ENCODE results near the gene EPHX1. TPM values are rescaled to one million over a fixed set of nuclear protein-coding genes. Genes with fewer than 3 reads are reported as not detected.
A peak's percentile ranks its signal among the peaks of the same experiment; 100 is the strongest.
"Not testable (repeated sequence)": the region's sequence is repeated elsewhere in the genome, so short reads cannot be mapped to it uniquely, and the experiment has no call there.

The EPHX1 gene
- total RNA-seq, 1 donor from 2014 or later = 16.9 TPM

DNA sequence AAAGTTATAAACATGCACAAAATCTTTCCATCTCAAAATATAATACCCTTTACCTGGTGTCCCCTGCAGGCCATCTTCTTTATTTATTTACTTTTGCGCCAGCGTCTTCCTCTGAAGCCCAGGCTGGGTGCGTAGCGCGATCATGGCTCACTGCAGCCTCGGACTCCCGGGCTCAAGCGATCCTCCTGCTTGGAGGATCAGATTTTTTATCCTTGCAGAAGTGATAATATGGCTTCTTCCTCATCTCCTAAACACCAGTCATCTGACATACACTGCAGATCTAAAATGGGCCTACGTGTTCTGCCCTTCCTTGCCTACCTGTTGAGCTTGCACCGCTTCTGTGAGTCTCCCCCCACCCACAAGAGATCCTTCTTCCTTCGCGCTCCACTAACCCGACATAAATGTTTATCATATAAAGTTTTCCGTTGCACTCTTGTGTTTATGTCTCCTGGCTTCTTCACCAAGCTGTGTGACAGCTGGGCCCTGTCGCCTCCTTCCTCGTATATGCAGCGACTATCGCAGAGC is 32.8 kb upstream of the EPHX1 start:
- DNase-seq (ENCODE audit: low spot score) = no peak

DNA sequence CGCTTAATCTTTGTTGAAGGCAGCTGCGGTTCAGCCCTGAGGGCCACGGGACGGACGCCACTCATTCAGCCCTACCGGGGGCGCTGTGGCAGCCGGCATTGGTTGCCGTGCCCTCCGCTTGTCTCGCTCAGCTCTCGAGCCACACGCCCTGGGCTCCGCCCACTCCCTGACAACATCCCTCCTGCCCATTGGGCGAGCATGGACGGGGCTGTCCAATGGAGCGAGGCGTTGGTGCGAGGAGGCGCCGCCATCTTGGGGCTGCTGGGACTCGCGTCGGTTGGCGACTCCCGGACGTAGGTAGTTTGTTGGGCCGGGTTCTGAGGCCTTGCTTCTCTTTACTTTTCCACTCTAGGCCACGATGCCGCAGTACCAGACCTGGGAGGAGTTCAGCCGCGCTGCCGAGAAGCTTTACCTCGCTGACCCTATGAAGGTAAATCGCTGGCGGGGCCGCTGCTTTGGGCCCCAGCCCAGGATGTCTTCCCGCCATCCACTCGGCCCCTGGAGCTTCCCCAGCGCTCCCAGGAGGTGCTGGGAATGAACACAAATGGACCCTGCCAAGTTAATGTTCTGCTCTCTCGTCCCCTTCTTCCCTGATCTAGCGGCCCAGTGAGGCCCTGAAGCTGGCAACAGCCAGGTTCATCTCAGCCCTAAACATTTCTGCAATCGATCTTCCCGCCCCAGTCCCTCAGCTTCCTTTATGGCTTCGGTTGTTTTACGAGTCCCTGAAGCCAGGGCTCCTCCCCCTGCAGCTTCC is 32.2 kb upstream of the EPHX1 start, which contains the start of gene SRP9:
TSS of gene SRP9 (plus strand) at position 244 of the 754 bp plus-strand sequence. CDS start at position 359, 115 bp downstream.
- DNase-seq (ENCODE audit: low spot score) = peak; percentile 99

DNA sequence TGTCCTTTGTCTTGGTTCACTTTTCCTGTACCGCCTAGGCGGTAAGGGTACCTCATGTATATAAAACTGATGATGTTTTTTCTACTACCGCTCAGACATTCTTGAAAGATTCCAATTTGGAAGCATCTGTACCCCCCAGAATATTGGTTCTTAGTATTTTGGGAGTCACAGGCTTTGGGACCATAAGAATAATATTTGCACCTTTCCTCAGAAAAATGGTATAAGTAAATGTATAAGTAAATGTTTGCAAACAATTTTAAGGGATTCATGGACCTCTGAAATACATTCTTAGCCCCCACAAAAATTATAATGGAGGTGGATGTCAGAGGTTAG is 31.6 kb upstream of the EPHX1 start:
- no peak for DNase-seq (ENCODE audit: low spot score)

DNA sequence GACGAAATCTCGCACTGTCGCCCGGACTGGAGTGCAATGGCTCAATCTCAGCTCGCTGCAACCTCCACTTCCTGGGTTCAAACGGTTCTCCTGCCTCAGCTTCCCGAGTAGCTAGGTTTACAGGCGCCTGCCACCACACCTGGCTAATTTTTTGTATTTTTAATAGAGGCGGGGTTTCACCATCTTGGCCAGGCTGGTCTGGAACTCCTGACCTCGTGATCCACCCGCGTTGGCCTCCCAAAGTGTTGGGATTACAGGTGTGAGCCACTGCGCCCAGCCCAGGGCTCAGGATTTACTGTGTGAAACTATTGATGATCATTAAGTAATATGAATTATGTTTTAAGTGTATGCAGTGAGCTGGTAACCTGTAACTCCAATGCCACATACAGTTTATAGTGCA is 30.8 kb upstream of the EPHX1 start:
- not testable (repeated sequence) for DNase-seq (ENCODE audit: low spot score)

DNA sequence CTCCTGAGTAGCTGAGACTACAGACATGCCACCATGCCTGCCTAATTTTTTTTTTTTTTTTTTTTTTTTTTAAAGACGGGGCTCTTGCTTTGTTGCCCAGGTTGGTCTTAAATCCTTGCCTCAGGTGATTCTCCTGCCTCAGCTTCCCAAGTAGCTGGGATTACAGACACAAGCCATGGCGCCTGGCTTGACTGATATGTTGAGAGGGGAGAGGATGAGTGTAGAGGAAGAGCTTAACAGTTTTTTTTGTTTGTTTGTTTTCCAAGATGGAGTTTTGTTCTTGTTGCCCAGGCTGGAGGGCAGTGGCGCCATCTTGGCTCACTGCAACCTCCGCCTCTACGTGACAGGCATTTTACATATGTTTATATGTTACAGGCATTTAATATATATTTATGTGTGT is 29.8 kb upstream of the EPHX1 start:
- no peak for DNase-seq (ENCODE audit: low spot score)

DNA sequence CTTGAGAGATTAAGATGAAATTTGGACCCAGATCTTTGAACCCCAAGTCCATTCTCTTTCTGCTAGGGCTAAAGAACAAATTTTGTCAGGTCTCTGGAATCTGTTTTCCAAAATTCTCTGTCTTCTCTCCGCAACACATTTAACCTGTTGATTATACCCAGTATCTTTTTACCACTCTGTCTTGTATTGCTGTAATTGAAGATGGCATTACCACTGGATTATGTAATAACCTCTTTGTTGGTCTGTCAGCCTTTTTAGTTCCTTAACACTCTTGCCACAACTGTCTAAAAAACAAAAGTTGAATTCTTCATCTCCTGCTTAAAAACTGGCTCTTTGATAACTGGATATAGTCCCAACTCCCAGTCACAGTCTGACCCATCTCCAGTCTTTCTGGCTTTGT is 29.3 kb upstream of the EPHX1 start:
- no peak for DNase-seq (ENCODE audit: low spot score)

DNA sequence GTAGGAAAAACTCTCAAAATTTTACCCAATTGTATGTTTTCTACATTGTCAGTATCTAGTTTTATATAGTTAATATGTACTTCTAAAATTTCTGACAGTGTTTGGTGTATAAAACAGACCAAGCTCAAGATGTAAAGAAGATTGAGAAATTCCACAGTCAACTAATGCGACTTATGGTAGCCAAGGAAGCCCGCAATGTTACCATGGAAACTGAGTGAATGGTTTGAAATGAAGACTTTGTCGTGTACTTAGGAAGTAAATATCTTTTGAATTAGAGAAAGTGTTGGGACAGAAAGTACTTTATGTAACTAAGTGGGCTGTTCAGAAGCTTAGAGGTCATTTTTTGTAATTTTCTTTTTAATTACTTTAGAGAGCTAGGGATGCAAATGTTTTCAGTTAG is 20.8 kb upstream of the EPHX1 start:
- DNase-seq (ENCODE audit: low spot score) = not testable (repeated sequence)

DNA sequence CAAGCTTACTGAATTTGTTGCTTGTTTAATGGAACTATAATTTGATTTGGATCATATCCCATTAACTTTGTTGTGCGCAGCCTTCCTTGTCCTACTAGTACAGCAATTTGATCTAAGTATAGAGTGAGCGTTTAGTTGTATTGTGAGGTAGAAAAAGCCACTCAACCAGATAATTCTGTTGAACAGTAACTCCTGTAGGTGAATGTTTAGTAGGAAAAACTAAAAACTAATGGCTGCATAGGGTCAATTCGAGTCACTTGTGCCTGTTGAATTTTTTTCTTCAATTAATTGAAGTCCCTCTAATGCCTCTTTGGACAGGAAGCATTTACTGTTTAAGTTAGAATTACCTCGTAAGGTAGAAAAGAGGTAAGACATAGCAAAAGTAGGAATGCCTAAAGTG is 15.0 kb upstream of the EPHX1 start:
- no peak for DNase-seq (ENCODE audit: low spot score)

DNA sequence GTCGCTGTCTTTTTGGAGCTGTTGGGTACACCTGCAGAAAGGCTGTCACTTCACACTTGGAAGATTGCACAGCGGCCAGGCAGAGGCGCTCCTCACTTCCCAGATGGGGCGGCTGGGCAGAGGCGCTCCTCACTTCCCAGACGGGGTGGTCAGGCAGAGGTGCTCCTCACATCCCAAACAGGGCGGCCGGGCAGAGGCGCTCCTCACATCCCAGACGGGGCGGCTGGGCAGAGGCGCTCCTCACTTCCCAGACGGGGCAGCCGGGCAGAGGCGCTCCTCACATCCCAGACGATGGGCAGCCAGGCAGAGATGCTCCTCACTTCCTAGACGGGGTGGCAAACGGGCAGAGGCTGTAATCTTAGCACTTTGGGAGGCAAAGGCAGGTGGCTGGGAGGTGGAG is 13.8 kb upstream of the EPHX1 start:
- DNase-seq (ENCODE audit: low spot score) = not testable (repeated sequence)

DNA sequence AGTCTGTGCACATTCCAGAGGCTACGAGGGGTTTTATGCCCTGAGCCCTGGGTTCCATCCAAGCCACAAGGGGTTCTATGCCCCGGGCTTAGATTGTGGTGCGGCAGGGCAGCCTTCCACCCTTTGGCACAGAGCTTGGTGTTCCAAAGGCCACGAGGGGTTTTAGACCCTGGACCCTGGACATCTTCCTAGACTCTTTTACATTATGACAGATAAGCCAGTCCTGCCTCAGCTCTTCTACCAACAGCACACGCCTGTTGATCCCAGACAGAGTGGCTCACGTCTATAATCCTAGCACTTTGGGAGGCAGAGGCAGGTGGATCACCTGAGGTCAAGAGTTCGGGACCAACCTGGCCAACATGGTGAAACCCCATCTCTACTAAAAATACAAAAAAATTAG is 8.8 kb upstream of the EPHX1 start:
- DNase-seq (ENCODE audit: low spot score) = not testable (repeated sequence)

DNA sequence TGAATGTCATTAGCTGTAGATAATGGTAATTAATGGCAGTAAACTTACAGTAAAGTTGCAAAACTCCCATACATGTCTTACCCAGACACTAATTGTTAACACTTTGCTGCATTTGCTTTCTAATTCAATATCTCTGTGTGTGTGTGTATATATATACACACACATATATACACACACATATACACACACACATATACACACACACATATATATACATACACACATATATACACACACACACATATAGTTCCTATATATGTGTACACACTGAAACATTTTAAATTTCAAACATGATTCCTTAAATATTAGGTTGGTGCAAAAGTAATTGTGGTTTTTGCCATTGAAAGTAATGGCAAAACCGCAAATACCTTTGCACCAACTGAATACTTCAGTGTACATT is 3.7 kb upstream of the EPHX1 start:
- DNase-seq (ENCODE audit: low spot score) = no peak

DNA sequence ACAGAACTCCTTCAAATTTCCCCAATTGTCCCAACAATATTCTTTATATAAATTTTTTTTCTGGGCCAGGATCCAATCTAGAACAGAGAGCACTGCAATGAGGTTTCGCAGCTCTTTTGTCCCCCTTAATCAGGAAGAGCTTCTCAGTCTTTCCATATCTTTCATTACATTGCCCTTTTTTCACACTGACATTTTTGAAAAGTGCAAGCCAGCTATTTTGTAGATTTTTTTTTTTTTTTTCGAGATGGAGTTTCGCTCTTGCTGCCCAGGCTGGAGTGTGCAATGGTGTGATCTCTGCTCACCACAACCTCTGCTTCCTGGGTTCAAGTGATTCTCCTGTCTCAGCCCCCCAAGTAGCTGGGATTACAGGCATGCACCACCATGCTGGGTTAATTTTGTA is 3.2 kb upstream of the EPHX1 start:
- not testable (repeated sequence) for DNase-seq (ENCODE audit: low spot score)

DNA sequence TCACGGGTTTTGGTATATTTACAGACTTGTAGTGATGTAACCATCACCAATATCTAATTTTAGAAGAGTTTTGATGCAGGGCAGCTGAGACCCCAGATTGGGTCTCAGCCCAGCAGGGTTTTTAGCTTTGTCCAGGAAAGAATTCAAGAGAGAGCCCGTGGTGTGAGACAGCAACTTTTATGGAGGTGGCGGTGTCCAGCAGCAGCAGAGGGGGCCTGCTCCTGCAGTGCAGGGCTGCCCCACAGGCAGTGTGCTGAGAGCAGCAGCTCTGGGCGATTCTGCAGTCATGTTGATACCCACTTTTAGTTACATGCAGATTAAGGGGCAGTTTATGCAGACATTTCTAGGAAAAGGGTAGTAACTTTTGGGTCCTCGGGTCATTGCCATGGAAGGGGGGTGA is 1.8 kb upstream of the EPHX1 start:
- no peak for DNase-seq (ENCODE audit: low spot score)

DNA sequence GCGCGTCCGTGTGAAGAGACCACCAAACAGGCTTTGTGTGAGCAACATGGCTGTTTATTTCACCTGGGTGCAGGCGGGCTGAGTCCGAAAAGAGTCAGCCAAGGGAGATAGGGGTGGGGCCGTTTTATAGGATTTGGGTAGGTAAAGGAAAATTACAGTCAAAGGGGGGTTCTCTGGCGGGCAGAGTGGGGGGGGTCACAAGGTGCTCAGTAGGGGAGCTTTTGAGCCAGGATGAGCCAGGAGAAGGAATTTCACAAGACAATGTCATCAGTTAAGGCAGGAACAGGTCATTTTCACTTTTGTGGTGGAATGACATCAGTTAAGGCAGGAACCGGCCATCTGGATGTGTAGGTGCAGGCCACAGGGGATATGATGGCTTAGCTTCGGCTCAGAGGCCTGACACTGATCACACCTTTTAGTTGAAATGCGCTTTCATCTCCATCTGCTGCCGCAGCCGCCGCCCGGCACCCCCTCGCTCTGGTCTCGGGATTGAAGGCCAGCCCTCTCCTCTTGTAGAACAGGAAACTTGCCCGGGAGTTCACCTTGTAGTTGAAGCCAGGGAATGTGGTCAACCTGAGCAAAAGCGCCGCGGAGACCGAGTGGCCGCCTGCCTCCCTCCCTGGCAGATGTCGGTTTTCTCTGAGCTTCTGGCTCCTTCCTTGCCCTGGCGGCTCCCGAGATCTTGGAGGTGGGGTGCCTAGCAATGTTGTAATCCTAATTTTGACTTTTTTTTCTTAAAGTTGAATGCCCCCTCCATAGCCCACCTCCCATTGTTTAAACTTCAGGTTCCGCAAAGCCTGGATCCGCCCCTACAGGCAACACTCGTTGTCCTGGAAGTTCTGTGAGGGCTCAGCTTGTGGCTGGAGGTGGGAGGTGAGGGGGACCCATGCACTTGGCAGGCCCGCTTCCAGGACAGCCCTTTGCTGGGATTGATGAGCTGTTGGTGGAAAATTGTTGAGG is 935 bp downstream of the EPHX1 start:
- DNase-seq (ENCODE audit: low spot score) = peak; percentile 17

DNA sequence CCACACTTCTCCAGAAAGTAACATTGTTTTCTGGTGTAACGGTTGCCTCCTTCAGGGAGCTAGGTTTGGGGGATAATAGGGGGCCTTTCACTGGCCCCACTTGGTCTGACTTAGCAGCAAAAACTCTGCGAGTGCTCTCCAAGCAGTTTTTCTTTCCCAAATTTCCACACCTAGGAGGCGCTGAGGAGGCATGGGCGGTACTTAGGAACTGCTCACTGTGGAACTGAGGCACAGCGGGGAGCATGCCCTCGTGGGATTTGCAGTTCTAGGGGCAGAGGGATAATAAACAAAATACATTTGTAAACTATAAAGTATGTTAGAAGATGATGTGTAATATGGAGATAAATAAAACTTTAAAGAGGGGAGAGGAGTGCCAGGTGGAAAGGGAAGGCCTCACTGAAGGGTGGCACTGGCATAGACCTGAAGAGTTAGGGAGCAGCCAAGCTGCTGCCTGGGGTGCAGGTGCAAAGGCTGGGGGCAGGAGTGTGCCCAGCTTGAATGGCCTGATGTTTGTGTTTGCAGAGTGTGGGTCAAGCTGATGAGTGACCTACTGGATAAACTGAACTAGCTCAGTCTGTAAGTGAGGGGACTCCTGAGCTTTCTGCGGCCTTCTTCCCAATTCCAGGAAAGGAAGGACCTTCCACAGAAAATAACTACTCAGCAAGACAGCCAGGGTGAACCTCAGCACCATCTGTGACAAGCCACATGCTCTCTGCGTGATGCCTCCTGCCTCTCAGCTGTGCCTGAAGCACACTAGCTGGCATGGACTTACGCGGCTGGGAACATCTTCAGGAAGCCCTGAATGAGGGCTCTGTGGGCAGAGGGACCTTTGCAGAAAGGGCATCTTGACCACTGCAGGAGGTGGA is 1.9 kb downstream of the EPHX1 start:
- DNase-seq (ENCODE audit: low spot score) = no peak

DNA sequence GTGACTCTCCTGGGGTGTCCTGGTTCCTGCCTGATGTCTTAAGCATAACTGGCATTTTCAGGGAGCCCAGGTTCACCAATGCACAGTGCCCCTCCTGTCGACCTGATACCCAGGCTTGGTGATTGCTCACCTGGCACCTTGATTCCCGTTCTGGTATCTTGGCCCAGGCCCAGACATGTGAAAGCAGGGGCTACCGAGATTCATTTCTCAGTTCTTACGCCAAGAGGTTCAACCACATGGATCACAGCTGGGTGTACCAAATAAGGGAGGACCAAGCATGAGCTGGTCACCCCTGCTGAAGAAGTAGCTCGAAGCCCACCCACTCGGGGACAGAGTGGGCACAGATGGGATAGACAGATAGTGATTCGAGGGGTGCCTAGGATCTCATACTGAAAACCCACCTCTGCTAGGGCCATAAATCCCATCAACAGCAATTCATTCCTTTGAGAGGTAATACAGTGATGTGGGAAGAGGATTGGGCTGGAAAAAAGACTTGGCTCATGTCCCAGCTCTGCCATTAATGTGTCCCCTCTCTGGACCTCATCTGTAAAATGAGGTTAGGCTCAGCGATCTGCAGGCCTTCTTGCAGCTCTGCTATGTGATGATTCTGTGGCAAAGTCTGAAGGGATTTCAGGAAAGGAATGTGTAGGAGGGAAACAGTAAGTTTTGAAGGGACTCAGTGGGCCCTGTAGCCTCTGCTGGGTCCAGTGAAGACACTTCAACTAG is 2.7 kb downstream of the EPHX1 start:
- peak; percentile 58 for DNase-seq (ENCODE audit: low spot score)

DNA sequence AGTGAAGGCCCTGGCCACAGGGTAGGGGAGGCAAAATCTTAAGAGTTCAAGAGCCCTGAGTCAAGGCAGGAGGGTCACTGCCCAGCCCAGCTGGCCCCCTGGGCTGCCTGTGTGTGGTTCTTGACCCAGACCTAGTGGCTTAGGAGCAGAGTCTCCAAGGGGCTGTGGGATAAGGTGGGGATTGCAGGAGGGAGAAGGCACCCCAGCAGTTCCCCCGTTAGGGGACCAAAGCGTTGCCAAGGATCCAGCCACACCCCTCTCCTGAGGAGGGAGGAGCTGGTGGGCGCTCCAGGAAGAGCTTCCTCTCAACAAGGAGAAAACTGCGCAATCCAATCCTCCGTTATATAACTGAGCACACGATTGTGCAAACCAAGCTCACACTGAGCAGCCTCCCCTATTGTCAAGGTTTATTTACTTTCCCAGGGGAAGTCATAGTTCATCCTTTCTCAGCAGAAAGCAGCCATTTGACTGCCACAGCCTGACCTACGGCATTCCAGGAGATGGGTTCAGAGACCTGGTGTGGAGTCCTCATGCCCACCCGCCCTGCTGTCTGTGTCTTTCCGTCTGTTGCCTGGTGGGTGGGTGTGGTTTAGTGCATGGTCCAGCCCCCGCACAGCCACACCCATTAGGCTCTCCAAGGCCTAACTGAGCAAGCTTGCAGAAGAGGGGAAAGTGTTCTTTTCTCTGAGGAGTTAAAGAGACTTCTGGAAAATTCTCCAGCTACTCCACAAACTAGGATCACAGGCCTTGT is 3.5 kb downstream of the EPHX1 start:
- peak; percentile 77 for DNase-seq (ENCODE audit: low spot score)

DNA sequence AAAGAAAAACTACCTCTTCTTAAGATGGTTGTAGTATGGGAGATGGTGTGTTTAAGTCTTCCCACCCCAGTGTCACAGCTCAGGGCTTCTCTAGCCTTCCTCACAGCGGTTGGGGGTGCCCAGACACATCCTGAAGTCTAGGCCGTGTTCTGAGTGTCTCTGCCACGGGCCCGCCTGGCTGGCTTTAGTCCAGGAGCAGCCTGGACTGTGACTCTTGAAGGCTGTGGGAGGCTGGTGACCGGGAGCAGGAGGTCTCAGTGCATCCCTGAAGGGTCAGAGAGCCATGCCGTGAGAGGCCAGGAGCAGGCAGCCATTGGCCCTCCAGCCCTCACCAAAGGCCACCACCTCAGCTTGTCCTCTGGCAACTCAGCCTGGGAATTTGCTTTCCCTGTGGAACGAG is 4.5 kb downstream of the EPHX1 start:
- no peak for DNase-seq (ENCODE audit: low spot score)

DNA sequence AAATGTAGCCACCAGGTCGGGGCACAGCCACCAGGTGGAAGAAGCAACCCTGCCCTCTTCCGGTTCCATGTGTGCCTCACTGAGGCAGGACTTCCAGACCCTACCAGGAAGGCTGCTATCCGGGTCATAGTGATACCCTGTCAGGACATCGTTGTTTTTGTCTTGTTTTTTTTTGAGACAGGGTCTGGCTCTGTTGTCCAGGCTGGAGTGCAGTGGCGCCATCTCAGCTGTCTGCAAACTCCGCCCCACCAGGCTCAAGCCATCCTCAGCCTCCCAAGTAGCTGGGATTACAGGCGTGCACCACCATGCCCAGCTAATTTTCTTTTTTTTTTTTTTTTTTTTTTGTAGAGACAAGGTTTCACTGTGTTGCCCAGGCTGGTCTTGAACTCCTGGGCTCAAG is 5.2 kb downstream of the EPHX1 start:
- not testable (repeated sequence) for DNase-seq (ENCODE audit: low spot score)

DNA sequence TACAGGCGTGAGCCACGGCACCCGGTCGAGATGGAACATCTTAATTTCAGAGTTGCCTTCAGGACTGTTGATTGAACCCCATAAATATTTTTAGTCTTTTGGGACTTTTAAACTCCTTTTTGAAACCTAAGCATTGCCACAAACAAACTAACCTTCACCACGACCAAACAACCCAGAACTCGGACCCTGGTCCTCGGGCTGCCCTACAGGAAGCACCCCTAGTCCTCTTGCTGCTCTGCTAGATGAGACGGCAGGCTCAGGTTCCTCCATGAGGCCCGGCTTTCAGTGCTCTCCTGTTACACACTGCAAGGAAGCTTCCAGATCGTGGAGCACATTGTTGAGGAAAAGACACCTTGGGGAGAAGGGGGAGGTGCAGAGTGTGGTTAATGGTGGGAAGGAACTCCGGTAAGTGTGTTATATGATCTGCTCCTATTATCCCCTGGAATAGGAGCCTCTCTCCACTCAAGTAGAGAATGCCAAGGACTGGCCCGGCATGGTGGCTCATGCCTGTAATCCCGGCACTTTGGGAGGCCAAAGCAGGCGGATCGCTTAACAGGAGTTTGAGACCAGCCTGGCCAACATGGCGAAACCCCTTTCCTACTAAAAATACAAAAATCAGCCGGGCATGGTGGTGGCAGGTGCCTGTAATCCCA is 5.7 kb downstream of the EPHX1 start:
- no peak for DNase-seq (ENCODE audit: low spot score)

Data from umbilical cord (tissue), 2 donors.